Endothelial cell of umbilical vein (primary cell): ENCODE results near the gene PPP3CA. TPM values are rescaled to one million over a fixed set of nuclear protein-coding genes. Genes with fewer than 3 reads are reported as not detected.

ENCODE experiments used
- BruUV-seq: library from RNA; stranded (reverse); fragments of 400-500 nt; replicated peaks from 2 replicates; lab custom pipeline; 2021; lab: Mats Ljungman, UMichigan
- CTCF ChIA-PET: fragments of 300-600, 350-600 bp; sonication (Branson Sonifier 250); formaldehyde crosslinking; loops from one replicate; lab custom pipeline; 2021; ENCODE audit warnings: antibody characterized with exemption, inconsistent platforms; lab: Charles Lee
- POLR2A ChIA-PET: fragments of 300-600, 350-600 bp; sonication (Branson Sonifier 250); formaldehyde crosslinking; loops from one replicate; lab custom pipeline; 2021; ENCODE audit warnings: antibody characterized with exemption, inconsistent platforms; lab: Charles Lee
- DNase-seq: peaks from one replicate; pipeline ENCODE4 v3.0.0-alpha.2; 2011; ENCODE audit warnings: low read depth, low spot score
- FAIRE-seq: peaks from 2 replicates; lab custom pipeline; 2011; peaks lifted over from hg19 to GRCh38; lab: Jason Lieb, UNC
- H2AFZ ChIP-seq: 2 replicates; pipeline ENCODE4 v1.6.0; 2012; ENCODE audit warnings: low read depth, low read length, control low read depth, inconsistent platforms
- H3K27ac ChIP-seq: 2 replicates; pipeline ENCODE4 v1.5.1; 2011; ENCODE audit warnings: low read depth, mild to moderate bottlenecking, control low read depth, low read length, moderate library complexity; ENCODE audit not compliant: insufficient read depth
- H3K27me3 ChIP-seq, 2 experiments: 2 replicates each; pipeline versions ENCODE4 v1.6.0 to v1.6.1; 2011; ENCODE audit warnings: low read length in 2 of 2, mixed read lengths in 1 of 2; ENCODE audit not compliant: control insufficient read depth in 2 of 2, insufficient read depth in 2 of 2
- H3K36me3 ChIP-seq, 2 experiments: 2 replicates in 1 of 2; 3 replicates in 1 of 2; pipeline ENCODE4 v1.5.1; 2011; ENCODE audit warnings: low read length in 2 of 2, mild to moderate bottlenecking in 1 of 2, moderate library complexity in 1 of 2; ENCODE audit not compliant: control insufficient read depth in 2 of 2, insufficient read depth in 2 of 2; ENCODE audit errors: extremely low read depth in 1 of 2
- H3K4me1 ChIP-seq: 3 replicates; pipeline ENCODE4 v1.5.1; 2011; ENCODE audit warnings: mild to moderate bottlenecking, low read length; ENCODE audit not compliant: control insufficient read depth, insufficient read depth; ENCODE audit errors: extremely low read depth
- H3K4me2 ChIP-seq: 2 replicates; pipeline ENCODE4 v1.6.1; 2011; ENCODE audit warnings: low read length, control low read depth, mixed read lengths; ENCODE audit not compliant: insufficient read depth
- H3K4me3 ChIP-seq, 3 experiments: fragments of 200-600 bp in 1 of 3; sonication (generic), shearing (Covaris generic) in 1 of 3; replicated peaks in 1 of 3; 2 replicates each; pipeline ENCODE4 v1.5.1; 2011 to 2016; ENCODE audit warnings: control low read depth in 3 of 3, low read length in 3 of 3, mild to moderate bottlenecking in 2 of 3, inconsistent platforms in 1 of 3, low read depth in 1 of 3, moderate library complexity in 1 of 3; ENCODE audit not compliant: insufficient read depth in 1 of 3
- H3K79me2 ChIP-seq: 2 replicates; pipeline ENCODE4 v1.6.0; 2012; ENCODE audit warnings: low read length, inconsistent platforms; ENCODE audit not compliant: control insufficient read depth, insufficient read depth
- H3K9ac ChIP-seq: replicated peaks from 2 replicates; pipeline ENCODE3; 2011; ENCODE audit warnings: low read length, control low read depth; ENCODE audit not compliant: insufficient read depth; ENCODE audit errors: extremely low read depth
- H3K9me1 ChIP-seq: replicated peaks from 3 replicates; pipeline ENCODE4 v1.6.0; 2011; ENCODE audit warnings: mild to moderate bottlenecking, low read length; ENCODE audit not compliant: control insufficient read depth, insufficient read depth; ENCODE audit errors: extremely low read depth
- H3K9me3 ChIP-seq: replicated peaks from 2 replicates; pipeline ENCODE4 v1.5.1; 2012; ENCODE audit warnings: low read length, inconsistent platforms; ENCODE audit not compliant: control insufficient read depth, insufficient read depth
- H4K20me1 ChIP-seq: replicated peaks from 2 replicates; pipeline ENCODE3; 2011; ENCODE audit warnings: mild to moderate bottlenecking, low read length; ENCODE audit not compliant: control insufficient read depth, insufficient read depth; ENCODE audit errors: extremely low read depth
- GATA2 ChIP-seq: IDR thresholded peaks from 2 replicates; pipeline ENCODE4 v1.7.0; 2011; ENCODE audit warnings: low read depth, mild to moderate bottlenecking, moderate library complexity, mixed read lengths, low read length; ENCODE audit not compliant: insufficient read length, insufficient read depth
- JUN ChIP-seq: IDR thresholded peaks from 2 replicates; pipeline ENCODE4 v1.6.1; 2011; ENCODE audit warnings: borderline replicate concordance, low read depth; ENCODE audit not compliant: insufficient read length, insufficient read depth
- dilution Hi-C: fragments of 300-500 bp; cut with MboI; formaldehyde crosslinking; loops from one replicate; pipeline ENCODE4 v1.15.0; 2019; ENCODE audit warnings: low sequenced_read_pairs; ENCODE audit not compliant: extremely low pct_ligation_motif_present
- intact Hi-C: fragments of 100-400 bp; cut with micrococcal nuclease; formaldehyde crosslinking; loops from one replicate; pipeline ENCODE4 v1.10.0; 2022
- polyA plus RNA-seq, 4 experiments: library from polyadenylated mRNA; depleted of rRNA in 3 of 4; stranded (reverse) in 3 of 4; unstranded in 1 of 4; fragments of >200 nt; gene quantifications; 2 replicates each; pipeline versions ENCODE4 v1.2.1 to v1.2.3, GENCODE V29; 2011 to 2012; ENCODE audit warnings: missing spikeins in 1 of 4
- total RNA-seq: library from RNA; stranded (reverse); gene quantifications from 2 replicates; pipeline ENCODE4 v1.2.3, GENCODE V29; 2021
- TF ChIP-seq, protein P1 (sequence below), 2 donors: IDR thresholded peaks; 1 replicate in 1 of 2; 2 replicates in 1 of 2; pipeline ENCODE4 v1.5.1; 2011; ENCODE audit warnings: low read length in 2 of 2, mild to moderate bottlenecking in 2 of 2, moderate library complexity in 2 of 2, control low read depth in 1 of 2, inconsistent platforms in 1 of 2, low read depth in 1 of 2; ENCODE audit not compliant: insufficient read depth in 1 of 2; ENCODE audit errors: extremely low read depth in 1 of 2

Gene PPP3CA
- total and polyA plus RNA-seq, 2 donors (not counting 3 experiments of a cell fraction or from before 2014, with no cell fraction given): 7.0 to 43.3 TPM

DNA sequence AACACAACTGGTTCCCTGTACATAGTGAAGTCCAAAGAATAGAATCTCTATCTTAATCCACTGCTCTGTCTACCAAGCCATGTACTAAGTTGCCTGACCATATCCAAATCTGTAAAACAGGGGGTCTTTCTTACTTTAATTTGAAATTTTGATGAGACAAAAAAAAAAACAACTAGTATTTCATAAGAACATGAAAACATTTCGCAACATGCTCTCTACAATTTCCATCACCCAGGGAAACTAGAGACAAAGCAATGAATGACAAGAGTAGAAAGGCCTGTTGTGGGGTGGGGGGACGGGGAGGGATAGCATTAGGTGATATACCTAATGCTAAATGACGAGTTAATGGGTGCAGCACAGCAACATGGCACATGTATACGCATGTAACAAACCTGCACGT, 279.9 kb downstream of the PPP3CA start:
- no peak for TF ChIP-seq JUN
- DNase-seq (no peak), FAIRE-seq (no peak)
- Histone ChIP-seq H3K4me3 (no peak overlapping the region), H3K9me1 (no peaks in the 10 kb centered on the region), H3K79me2 (no peaks in the 10 kb centered on the region), H3K36me3 (no peaks in the 10 kb centered on the region), H3K4me1 (no peaks in the 10 kb centered on the region), H3K4me2 (no peak overlapping the region), H4K20me1 (no peaks in the 10 kb centered on the region), H2AFZ (no peak overlapping the region), H3K27me3 (no peaks in the 10 kb centered on the region), H3K9ac (no peak overlapping the region), H3K9me3 (no peaks in the 10 kb centered on the region), H3K27ac (no peak overlapping the region)
- no TSS peak for BruUV-seq
- dilution Hi-C loops: no loop called here
- POLR2A ChIA-PET: no interaction called here
- intact Hi-C loops: no loop called here
- CTCF ChIA-PET: interaction anchor here (1.0 kb wide), 1 partner anchor 9 kb away, joined by 3 read pairs; no protein-coding TSS in a partner anchor

DNA sequence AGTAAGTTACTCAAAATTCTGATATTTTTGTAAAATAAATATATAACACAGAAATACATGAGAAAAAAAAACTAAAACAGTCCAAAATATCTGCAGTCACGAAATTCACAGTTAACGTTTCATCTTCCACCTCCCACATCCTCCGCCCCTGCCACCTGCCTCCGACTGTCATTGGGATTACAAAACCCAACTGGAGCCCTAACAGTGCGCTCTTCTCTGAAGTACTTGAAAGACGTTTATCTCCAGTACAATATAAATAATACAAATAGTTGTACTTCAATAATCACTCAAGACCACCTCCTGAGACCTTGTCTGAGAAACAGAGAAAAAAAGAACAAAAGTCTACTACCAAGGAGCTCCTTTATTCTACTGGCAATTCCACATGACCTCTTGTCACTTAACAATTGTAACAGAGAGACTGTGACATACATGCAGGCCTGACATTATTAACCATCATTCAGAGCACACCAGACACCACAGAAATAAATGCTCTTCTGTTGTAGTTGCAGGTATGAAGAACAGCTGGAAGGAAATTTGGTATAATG, 280.6 kb downstream of the PPP3CA start:
- no peaks in the 10 kb centered on the region for H4K20me1 ChIP-seq
- DNase-seq (no peak), FAIRE-seq (no peak)
- no TSS peak for BruUV-seq
- intact Hi-C loops (no loop called here), dilution Hi-C loops (no loop called here)
- H2AFZ ChIP-seq: no peak overlapping the region
- no peaks in the 10 kb centered on the region for H3K9me1 ChIP-seq
- ChIA-PET POLR2A (no interaction called here), CTCF (interaction anchor here (1.0 kb wide), 1 partner anchor 9 kb away, joined by 3 read pairs; no protein-coding TSS in a partner anchor)
- no peaks in the 10 kb centered on the region for H3K4me1 ChIP-seq
- H3K27me3 ChIP-seq: no peaks in the 10 kb centered on the region
- TF ChIP-seq, protein P1, sequence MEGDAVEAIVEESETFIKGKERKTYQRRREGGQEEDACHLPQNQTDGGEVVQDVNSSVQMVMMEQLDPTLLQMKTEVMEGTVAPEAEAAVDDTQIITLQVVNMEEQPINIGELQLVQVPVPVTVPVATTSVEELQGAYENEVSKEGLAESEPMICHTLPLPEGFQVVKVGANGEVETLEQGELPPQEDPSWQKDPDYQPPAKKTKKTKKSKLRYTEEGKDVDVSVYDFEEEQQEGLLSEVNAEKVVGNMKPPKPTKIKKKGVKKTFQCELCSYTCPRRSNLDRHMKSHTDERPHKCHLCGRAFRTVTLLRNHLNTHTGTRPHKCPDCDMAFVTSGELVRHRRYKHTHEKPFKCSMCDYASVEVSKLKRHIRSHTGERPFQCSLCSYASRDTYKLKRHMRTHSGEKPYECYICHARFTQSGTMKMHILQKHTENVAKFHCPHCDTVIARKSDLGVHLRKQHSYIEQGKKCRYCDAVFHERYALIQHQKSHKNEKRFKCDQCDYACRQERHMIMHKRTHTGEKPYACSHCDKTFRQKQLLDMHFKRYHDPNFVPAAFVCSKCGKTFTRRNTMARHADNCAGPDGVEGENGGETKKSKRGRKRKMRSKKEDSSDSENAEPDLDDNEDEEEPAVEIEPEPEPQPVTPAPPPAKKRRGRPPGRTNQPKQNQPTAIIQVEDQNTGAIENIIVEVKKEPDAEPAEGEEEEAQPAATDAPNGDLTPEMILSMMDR (IDR thresholded peaks at IDR 0.05; ENCODE audit: extremely low read depth in 1 of 2, insufficient read depth in 1 of 2, low read depth in 1 of 2, low read length in 2 of 2): no peak
- no peak for TF ChIP-seq GATA2
- no peak overlapping the region for H3K9ac ChIP-seq
- no peaks in the 10 kb centered on the region for H3K36me3 ChIP-seq
- H3K4me3 ChIP-seq: no peak overlapping the region
- H3K9me3 ChIP-seq: no peaks in the 10 kb centered on the region
- no peaks in the 10 kb centered on the region for H3K79me2 ChIP-seq
- H3K4me2 ChIP-seq: no peak overlapping the region
- H3K27ac ChIP-seq: no peak overlapping the region
